NT2/D1 (cell line): ENCODE results near the gene NELL1.

Experiments used
- DNase-seq: peaks from one replicate; pipeline ENCODE4 v3.0.0-alpha.2; 2011; ENCODE audit warnings: low read depth, low spot score
- H3K27me3 ChIP-seq: 2 replicates; pipeline ENCODE4 v1.6.0; 2011; ENCODE audit warnings: mild to moderate bottlenecking; ENCODE audit not compliant: insufficient read length, insufficient read depth
- H3K36me3 ChIP-seq: 2 replicates; pipeline ENCODE4 v1.6.1; 2011; ENCODE audit warnings: mild to moderate bottlenecking, low read length, mixed read lengths; ENCODE audit not compliant: insufficient read depth, insufficient read length
- H3K4me1 ChIP-seq: 2 replicates; pipeline ENCODE4 v1.5.1; 2011; ENCODE audit not compliant: insufficient read depth, insufficient read length
- H3K4me3 ChIP-seq: 2 replicates; pipeline ENCODE4 v1.5.1; 2011; ENCODE audit warnings: low read depth; ENCODE audit not compliant: insufficient read length
- H3K9ac ChIP-seq: 2 replicates; pipeline ENCODE4 v1.6.0; 2011; ENCODE audit warnings: low read depth; ENCODE audit not compliant: insufficient read length
- H3K9me3 ChIP-seq: 2 replicates; pipeline ENCODE4 v1.5.1; 2011; ENCODE audit warnings: mild to moderate bottlenecking, low read length; ENCODE audit not compliant: insufficient read depth
- SUZ12 ChIP-seq: IDR thresholded peaks from 2 replicates; pipeline ENCODE4 v1.6.1; 2011; ENCODE audit not compliant: insufficient read length, insufficient read depth; ENCODE audit errors: extremely low read depth
- YY1 ChIP-seq: IDR thresholded peaks from 2 replicates; pipeline ENCODE4 v1.6.1; 2011; ENCODE audit not compliant: insufficient read length, insufficient read depth
- ZNF274 ChIP-seq: IDR thresholded peaks from 2 replicates; pipeline ENCODE4 v1.6.1; 2011; ENCODE audit warnings: mild to moderate bottlenecking, low read depth, low read length

NELL1 gene

DNA sequence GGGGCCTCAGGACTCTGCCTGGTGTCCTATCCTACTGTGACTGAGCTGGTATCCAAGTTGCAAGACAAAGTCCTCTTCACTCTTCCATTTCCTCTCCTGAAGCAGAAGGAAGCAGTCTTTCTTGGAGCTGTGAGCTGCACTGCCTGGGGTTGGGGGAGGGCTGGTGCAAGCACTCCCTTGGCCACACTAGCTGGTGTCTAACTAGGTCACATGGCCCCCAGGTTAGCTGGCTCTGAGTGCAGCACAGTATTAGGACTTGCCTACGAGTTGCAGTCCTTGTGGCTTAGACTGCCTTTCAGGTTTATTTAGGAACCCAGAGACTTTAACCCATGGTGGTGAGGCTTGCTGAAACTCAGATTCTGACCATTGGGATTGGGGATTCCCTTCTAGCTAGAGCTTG is 138.9 kb downstream of the NELL1 start:
- no peak overlapping the region for H3K4me3 ChIP-seq
- DNase-seq = no peak
- no peak overlapping the region for H3K9ac ChIP-seq
- no peaks in the 10 kb centered on the region for H3K9me3 ChIP-seq
- TF ChIP-seq SUZ12 (no peak), YY1 (no peak), ZNF274 (no peak)
- H3K36me3 ChIP-seq = no peaks in the 10 kb centered on the region
- no peaks in the 10 kb centered on the region for H3K4me1 ChIP-seq
- no peaks in the 10 kb centered on the region for H3K27me3 ChIP-seq

DNA sequence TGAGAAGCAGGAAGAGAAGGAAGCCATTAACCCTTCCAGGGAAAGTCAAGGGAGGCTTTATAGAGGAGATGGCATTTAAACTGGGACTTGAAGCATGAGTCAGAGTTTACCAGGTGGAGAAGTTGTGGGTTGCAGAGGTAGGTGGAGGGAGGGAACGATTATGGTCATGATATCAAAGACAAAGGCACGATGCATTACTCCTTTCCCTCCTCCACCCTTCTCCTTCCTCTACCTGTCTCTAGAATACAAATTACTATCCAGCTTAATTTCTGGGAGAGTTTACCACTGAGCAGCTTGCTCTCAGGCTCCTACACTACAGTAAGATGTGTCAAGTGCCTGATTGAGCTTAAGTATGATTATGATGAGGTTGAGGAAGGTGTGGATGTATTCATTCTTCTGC is 151.7 kb downstream of the NELL1 start:
- TF ChIP-seq SUZ12 (no peak), YY1 (no peak), ZNF274 (no peak)
- H3K9me3 ChIP-seq = no peaks in the 10 kb centered on the region
- DNase-seq = no peak
- H3K9ac ChIP-seq = no peak overlapping the region
- no peak overlapping the region for H3K4me3 ChIP-seq
- H3K4me1 ChIP-seq = no peaks in the 10 kb centered on the region
- no peaks in the 10 kb centered on the region for H3K36me3 ChIP-seq
- no peaks in the 10 kb centered on the region for H3K27me3 ChIP-seq

DNA sequence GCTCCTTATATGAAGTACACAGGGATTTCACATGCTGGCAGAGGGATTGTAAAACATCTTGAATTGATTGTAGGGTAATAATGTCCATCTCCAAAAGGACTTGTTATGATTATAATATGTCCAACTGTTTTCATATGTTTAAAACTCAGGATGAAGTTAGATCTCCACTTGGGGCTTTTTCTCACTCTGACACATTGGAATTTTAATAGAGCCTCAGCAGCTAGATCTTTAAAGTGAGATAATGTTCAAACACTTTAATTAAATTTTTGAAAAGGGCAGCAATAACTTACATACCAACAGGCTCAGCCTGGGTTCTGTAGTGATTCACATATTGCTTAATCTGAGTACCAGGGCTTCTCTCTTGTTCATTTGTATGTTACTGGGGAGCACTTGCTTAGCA is 152.1 kb downstream of the NELL1 start:
- DNase-seq = no peak
- Histone ChIP-seq H3K36me3 (no peaks in the 10 kb centered on the region), H3K4me3 (no peak overlapping the region), H3K9ac (no peak overlapping the region), H3K27me3 (no peaks in the 10 kb centered on the region), H3K9me3 (no peaks in the 10 kb centered on the region), H3K4me1 (no peaks in the 10 kb centered on the region)
- TF ChIP-seq ZNF274 = no peak
- no peak for TF ChIP-seq YY1
- no peak for TF ChIP-seq SUZ12

DNA sequence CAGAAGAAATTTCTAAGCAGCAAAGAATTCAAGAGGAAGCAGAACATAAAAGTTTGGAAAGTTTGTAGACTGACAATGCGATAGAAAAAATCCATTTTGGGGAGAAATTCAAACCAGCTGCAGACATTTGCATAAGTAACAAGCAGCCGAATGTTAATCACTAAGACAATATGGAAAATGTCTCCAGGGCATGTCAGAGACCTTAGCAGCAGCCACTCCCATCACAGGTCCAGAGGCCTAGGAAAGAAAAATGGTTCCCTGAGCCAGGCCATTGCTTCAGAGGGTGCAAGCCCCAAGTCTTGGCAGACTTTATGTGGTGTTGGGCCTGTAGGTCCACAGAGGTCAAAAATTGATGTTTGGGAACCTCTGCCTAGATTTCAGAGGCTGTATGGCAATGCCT is 155.4 kb downstream of the NELL1 start:
- TF ChIP-seq SUZ12 (no peak), ZNF274 (no peak), YY1 (no peak)
- no peaks in the 10 kb centered on the region for H3K27me3 ChIP-seq

DNA sequence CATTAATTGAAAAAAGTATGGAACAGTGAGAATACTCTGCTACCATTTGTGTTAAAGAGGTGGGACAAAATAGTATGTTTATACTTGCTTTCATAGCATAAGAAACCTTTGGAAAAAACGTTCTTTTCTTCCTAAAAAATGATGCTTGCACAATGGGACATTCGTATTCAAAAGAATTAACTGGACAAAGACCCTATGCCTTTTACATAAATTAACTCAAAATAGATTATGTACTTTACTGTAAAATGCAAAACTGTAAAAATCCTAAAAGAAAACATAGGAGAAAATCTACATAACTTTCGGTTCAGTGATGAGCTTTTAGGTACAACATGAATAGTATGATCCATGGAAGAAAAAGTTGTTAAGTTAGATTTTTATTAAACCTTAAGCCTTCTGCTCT is 166.2 kb downstream of the NELL1 start:
- Histone ChIP-seq H3K4me1 (no peaks in the 10 kb centered on the region), H3K36me3 (no peaks in the 10 kb centered on the region), H3K9ac (no peak overlapping the region), H3K9me3 (no peaks in the 10 kb centered on the region), H3K27me3 (no peaks in the 10 kb centered on the region), H3K4me3 (no peak overlapping the region)
- no peak for DNase-seq
- TF ChIP-seq SUZ12 = no peak
- no peak for TF ChIP-seq ZNF274
- TF ChIP-seq YY1 = no peak

More for the DNA sequence above, 155.4 kb downstream of the NELL1 start:
- Histone ChIP-seq H3K9me3 (no peaks in the 10 kb centered on the region), H3K9ac (no peak overlapping the region), H3K4me3 (no peak overlapping the region), H3K4me1 (no peaks in the 10 kb centered on the region), H3K36me3 (no peaks in the 10 kb centered on the region)
- DNase-seq = no peak

DNA sequence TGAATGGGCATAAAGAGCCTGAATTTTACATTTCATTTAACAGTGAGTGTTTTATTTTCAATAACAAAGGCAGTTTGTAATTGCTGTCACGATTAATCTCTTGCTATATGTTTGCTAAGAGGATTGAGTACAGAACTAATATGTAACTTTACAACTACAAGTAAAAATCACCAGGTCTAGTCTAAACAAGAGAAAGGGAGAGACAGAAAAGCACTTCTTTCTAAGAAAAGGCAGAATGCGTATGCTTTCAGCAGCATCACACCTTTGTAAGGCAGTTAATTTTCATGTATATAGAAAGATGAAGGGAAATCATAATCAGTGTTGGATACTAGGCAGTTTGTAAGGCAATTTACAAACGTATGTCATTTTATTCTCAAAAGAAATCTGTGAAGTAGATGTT is 169.8 kb downstream of the NELL1 start:
- DNase-seq = no peak
- Histone ChIP-seq H3K36me3 (no peaks in the 10 kb centered on the region), H3K9ac (no peak overlapping the region), H3K4me1 (no peaks in the 10 kb centered on the region), H3K9me3 (no peaks in the 10 kb centered on the region), H3K4me3 (no peak overlapping the region), H3K27me3 (no peaks in the 10 kb centered on the region)
- no peak for TF ChIP-seq YY1
- no peak for TF ChIP-seq SUZ12
- no peak for TF ChIP-seq ZNF274

DNA sequence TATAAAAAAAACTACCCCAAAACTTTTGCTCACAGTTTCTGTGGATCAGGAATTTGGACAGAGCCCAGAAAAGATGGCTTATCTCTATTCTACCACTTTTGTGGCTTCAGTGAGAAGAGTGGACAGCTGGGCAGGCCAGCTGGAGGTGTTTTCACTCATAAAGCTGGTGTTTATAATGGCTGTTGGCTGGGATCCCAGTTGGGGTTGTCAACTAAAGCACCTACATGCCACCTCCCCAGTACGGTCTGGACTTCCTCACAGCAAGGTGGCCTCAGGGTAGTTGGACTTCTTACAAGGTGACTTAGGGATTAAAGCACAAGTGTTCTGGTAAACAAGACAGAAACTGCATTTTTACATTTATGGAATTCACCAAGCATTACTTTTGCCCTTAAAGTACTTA is 171.0 kb downstream of the NELL1 start:
- H3K9ac ChIP-seq = no peak overlapping the region
- no peaks in the 10 kb centered on the region for H3K4me1 ChIP-seq
- no peaks in the 10 kb centered on the region for H3K27me3 ChIP-seq
- no peaks in the 10 kb centered on the region for H3K36me3 ChIP-seq
- TF ChIP-seq YY1 = no peak
- H3K4me3 ChIP-seq = no peak overlapping the region
- DNase-seq = no peak
- H3K9me3 ChIP-seq = no peaks in the 10 kb centered on the region

DNA sequence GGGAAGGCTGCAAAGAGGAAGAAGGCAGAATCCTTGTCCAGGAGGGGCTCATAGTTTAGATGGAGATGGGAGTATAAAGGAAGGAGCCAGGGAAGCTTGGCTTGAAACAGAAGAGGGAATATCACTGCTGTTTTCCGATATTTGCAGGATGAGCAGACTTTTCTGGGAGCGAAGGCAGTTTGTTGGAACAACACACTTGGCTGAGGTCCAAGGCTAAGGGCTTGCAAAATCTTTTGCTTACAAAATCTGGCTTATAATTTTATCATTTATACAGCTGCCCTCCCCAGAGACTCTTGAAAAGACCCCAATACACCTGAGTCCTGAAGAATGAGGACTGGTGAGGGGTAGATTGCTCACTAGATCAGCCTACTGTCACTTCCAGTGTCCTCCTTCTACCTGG is 174.8 kb downstream of the NELL1 start:
- Histone ChIP-seq H3K9me3 (no peaks in the 10 kb centered on the region), H3K9ac (no peak overlapping the region), H3K4me1 (no peaks in the 10 kb centered on the region), H3K4me3 (no peak overlapping the region), H3K27me3 (no peaks in the 10 kb centered on the region), H3K36me3 (no peaks in the 10 kb centered on the region)
- no peak for TF ChIP-seq SUZ12
- TF ChIP-seq ZNF274 = no peak
- no peak for TF ChIP-seq YY1
- no peak for DNase-seq
